ENCODE measurements around the gene GLRB. TPM values are rescaled to one million over a fixed set of nuclear protein-coding genes. Genes with fewer than 3 reads are reported as not detected.
A peak's percentile ranks its signal among the peaks of the same experiment; 100 is the strongest.
"Not testable (repeated sequence)": the region's sequence is repeated elsewhere in the genome, so short reads cannot be mapped to it uniquely, and the experiment has no call there.

The GLRB gene
- total RNA-seq, 2 donors from 2014 or later: 3.9 to 4.1 TPM

DNA sequence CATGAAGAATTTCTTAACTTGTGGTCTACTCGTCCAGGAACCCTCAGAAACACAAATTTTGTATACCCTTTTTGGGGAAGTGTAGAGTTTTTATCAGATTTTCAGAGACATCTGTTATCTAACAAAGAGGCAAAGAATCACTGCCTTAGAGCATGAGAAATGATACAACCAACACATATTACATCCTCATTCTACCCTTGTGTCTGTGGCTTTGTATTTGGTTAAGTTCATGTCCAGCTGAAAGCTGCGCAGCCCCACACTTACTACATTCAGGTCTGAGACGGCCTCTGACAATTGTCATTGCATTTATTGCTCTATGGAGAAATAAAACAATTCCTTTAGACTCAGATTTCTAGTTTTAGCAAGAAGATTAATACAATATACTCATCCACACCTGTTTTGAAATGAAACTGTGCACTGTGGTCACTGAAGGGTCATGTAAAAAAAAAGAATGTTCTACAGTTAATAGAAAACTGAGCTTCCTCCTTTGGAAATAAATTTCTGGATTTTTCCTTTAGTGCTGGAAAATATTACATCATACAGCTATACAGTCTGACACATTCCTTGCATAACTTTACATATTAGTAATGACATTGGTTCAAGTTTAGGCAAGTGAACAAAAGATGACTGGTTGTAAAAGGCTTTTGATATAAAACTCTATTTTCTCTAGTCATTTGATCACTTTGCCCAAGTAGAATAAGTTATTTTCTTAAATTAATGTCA lies 39.8 kb downstream of the GLRB start:
- intact Hi-C loops (cut with DNase I): no loop called here
- DNase-seq (ENCODE audit: low spot score): no peak

DNA sequence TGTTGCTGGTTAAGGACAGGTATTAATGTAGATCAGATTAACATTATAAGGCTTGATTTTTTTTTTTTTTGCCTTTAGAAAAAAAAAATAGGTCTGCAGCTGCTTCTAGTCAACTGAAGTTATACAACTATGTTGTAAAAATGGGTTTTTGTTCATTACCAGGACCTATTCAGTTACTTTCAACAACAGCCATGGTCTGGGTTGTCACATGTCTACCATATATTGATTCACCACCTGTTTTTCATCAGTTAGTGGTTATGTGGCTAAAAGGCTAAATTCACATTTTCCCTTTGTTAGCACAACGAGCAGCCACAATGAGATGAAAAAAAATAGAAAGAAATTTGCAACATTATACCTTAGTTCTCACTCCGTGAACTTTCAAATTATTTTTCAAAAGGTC lies 45.5 kb downstream of the GLRB start:
- intact Hi-C loops (cut with DNase I): no loop called here
- no peak for DNase-seq (ENCODE audit: low spot score)

DNA sequence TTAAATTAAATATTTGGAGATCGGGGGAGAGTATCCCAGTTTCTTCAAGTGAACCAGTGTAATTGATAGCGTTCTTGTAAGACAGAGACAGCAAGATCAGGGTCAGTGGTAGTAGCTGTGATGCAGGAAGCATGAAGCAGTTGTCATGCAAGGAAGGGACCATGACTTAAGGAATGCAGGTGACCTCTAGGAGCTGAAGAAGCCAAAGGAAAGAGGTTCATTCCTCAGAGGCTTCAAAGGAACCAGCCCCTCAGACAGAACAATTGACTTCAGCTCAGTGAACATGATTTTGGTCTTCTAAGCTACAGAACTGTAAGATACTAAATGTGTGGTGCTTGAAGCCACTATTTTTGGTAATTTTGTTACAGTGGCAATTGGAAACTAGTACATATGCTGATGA lies 51.6 kb downstream of the GLRB start:
- intact Hi-C loops (cut with DNase I): no loop called here
- no peak for DNase-seq (ENCODE audit: low spot score)

DNA sequence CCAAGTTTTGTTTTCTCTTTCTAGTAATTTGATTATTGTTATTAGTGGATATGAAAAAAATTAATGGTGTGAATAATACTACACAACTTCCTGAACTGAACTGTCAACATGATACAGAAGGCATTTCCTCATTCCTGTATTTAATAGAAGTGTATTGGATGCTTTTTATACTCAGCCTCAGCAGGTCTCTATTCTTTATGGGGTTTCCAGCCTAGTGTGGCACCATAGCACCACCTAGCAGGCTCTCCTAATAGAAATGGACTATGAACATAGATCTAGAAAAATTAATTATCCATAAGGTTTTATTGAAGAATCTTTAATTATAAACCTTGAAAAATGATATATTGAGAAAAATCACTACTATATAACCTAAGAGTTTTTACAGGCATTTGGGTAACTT lies 52.4 kb downstream of the GLRB start:
- intact Hi-C loops (cut with DNase I): no loop called here
- no peak for DNase-seq (ENCODE audit: low spot score)

DNA sequence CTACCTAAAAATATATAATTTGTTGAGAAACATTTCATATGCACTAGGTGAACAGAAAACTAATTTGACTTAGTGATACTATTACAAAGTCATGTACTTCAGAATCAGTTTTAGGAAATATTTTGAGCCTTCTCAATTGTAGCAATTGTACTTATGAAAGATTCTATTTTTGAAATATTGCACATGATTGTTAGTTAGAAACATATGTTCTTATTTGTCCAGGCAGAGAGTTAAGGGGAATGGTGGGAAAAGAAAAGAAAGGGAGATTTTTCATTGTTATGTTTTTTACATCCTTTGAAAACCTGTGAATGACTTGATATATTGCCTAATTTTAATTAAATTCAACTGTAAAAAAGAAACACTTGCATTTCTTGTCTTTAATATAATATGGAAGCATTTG lies 66.0 kb downstream of the GLRB start:
- no peak for DNase-seq (ENCODE audit: low spot score)
- intact Hi-C loops (cut with DNase I): no loop called here

DNA sequence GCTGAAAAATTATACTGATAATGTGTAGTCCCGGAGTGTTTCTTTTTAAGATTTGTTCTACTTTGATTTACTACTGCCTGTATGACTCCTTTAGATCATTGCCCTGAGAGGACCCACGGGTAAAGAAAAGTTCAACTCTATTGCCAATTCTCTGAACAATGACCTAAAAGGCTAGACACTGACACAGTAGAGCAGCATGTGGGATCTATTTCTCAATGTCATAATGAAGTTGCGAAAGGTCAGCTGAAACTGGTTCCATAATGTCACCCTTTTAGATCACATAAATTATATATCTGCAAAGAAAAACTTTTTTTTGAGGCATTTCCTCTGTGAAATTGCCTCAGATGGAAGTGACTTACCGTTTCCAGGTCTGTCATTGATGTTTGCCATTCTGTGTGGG lies 67.4 kb downstream of the GLRB start:
- intact Hi-C loops (cut with DNase I): no loop called here

DNA sequence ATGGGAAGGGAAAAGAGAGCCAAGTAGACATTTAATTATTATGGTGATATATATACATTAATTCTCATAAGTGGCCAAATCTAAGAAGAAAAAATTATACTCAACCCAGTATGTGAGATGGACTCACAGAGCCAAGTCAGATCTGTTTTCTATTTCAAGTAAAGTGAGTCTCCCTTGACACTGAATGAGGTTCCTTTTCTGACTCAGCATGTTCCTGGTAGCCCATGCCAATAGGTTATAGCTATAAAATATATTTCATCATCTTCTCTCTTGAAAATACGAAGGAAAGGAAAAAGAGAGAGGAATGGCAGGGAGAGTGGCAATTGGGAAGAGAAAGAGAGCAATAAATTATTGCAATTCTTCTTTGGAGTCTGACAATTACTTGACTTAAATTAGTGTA lies 75.8 kb downstream of the GLRB start:
- no peak for DNase-seq (ENCODE audit: low spot score)
- intact Hi-C loops (cut with DNase I): no loop called here

More for the DNA sequence above, 67.4 kb downstream of the GLRB start:
- no peak for DNase-seq (ENCODE audit: low spot score)

DNA sequence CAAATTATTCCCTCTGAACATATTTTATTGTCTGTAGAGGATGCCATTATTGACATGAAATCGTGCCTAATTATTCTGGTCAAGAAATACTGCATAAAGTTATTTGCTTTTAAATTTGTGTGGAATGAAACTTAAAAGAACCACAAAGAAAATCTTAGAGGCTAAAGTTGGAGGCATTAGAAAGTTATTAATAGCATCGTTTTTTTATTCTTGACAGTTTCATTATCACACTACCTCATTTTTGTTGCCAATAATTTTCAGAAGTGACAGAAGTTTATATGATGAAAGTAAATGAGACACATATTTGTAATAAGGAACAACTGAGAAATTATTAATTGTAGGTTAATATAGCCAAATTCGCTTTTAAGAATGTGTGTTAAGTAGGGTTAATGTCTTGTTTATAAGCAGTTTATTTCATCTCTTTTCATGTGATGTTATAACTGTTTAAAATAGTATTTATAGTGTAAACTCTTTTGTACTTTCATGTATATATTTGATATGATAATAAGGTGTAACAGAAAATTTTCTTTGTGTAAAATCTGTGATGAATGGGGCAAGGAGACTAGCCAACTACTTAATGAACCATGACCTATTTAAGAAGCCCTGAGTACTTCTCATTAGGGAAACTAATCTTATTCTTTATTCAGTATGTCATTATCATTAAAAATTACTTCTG lies 90.1 kb downstream of the GLRB start:
- intact Hi-C loops (cut with DNase I): no loop called here
- DNase-seq (ENCODE audit: low spot score): no peak

DNA sequence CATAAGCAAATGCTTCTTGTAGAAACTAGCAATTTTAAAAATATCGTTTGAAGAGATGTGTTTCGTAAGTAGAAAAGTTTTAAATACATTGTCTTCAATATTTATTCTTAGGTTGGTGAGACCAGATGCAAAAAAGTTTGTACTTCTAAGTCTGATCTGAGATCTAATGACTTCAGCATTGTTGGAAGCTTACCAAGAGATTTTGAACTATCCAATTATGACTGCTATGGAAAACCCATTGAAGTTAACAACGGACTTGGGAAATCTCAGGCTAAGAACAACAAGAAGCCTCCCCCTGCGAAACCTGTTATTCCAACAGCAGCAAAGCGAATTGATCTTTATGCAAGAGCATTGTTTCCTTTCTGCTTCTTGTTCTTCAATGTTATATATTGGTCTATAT lies 94.4 kb downstream of the GLRB start:
- intact Hi-C loops (cut with DNase I): no loop called here
- no peak for DNase-seq (ENCODE audit: low spot score)

DNA sequence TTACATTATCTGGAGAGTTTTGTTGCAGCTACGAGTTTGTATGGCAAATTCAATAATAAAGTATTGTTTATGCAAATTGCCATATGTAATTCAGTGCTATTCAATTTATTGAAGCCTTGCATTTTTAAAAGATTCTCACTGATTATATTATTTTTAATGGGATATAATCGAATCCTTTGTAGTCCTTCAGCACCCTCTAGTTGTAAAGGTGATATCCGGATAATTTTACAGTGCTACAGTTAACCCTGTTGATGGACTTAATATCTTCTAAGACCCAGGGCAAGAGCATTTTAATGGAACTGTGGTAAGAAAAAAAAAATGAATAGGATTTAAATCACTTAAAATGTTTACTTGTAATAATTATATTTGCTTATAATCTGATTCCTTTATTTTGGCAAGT lies 96.1 kb downstream of the GLRB start:
- intact Hi-C loops (cut with DNase I): no loop called here

DNA sequence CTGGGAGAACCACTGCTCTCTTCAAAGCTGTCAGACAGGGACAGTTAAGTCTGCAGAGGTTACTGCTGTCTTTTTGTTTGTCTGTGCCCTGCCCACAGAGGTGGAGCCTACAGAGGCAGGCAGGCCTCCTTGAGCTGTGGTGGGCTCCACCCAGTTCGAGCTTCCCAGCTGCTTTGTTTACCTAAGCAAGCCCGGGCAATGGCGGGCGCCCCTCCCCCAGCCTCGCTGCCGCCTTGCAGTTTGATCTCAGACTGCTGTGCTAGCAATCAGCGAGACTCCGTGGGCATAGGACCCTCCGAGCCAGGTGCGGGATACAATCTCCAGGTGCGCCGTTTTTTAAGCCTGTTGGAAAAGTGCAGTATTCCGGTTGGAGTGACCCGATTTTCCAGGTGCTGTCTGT lies 104.3 kb downstream of the GLRB start:
- intact Hi-C loops (cut with DNase I); DNase-seq (ENCODE audit: low spot score): not testable (repeated sequence)

More for the DNA sequence above, 96.1 kb downstream of the GLRB start:
- no peak for DNase-seq (ENCODE audit: low spot score)

DNA sequence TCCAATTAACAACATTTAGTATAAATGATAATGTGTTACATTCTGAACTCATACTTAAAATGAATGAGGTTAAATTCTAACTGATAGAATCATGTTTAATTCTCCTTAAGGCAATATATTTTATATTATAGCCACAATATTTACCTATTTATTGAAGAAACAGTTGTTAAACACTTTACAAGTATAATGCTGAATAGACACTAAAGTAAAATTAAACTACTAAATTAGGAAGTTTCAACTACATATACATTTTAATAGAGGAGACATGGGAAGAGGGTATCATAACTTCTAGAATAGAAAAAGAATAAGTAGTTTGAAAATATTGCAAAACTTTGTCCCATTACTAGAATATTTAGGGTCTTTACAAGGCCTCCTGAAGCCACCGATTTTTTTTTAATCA lies 108.3 kb downstream of the GLRB start:
- intact Hi-C loops (cut with DNase I): no loop called here
- no peak for DNase-seq (ENCODE audit: low spot score)

DNA sequence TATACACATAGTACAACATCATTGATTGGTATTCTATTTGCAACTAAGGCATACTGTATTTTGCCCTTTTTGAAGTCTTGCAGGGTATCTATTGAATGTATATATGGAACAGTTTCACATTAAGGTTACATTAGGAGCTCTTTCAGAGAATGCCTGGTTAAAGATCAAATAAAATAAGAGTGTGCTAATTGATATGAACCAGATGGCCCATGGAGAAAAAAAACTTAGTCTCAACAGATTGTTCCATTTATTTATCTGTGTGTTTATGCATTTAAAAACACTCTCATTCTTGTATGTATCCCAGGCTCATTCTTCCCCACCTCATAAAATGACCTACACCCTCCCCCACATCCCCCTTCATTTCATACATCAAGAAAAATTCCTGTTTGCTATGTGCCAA lies 109.4 kb downstream of the GLRB start:
- no peak for DNase-seq (ENCODE audit: low spot score)
- intact Hi-C loops (cut with DNase I): no loop called here

DNA sequence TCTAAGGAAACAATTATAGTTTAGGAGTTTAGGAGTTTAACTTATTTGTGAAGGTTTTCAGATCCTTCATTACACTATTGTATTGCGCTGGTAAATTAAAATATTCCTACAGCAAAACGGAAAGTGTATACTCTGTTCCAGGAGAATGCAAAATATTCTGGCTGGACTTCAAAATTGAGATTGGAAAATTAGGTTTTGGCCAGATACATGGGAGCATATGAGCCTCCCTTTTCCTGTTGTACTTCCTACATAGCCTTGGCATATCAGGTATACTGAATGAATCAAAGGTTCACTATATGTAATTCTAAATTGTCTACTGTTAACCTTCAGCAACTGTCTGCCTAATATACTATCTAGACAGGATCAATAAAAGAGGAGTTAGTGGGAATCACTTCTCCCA lies 119.4 kb downstream of the GLRB start:
- intact Hi-C loops (cut with DNase I): no loop called here
- no peak for DNase-seq (ENCODE audit: low spot score)

DNA sequence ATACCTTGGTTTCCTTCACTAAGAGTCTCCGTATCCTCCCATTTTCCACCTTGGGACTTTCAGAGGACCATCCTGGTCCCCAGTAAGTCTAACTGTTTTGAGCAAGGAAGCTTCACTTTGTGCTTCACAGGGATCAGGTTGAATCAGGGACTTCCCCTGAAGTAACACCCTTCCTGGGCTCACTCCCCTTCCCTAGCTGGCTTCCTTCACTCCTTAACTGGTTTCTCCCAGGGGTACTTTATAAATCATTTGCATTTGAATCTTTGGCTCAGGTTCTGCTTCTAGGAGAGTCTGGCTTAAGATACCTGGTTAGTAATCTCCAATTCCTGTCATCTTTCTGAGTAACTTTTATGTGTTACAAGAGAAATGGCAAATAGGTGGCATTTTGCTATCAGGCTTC lies 120.1 kb downstream of the GLRB start:
- DNase-seq (ENCODE audit: low spot score): no peak
- intact Hi-C loops (cut with DNase I): loop anchor here in 1 of 2 donors (2.0 kb wide), 1 partner anchor 49 kb away; no protein-coding TSS in a partner anchor

DNA sequence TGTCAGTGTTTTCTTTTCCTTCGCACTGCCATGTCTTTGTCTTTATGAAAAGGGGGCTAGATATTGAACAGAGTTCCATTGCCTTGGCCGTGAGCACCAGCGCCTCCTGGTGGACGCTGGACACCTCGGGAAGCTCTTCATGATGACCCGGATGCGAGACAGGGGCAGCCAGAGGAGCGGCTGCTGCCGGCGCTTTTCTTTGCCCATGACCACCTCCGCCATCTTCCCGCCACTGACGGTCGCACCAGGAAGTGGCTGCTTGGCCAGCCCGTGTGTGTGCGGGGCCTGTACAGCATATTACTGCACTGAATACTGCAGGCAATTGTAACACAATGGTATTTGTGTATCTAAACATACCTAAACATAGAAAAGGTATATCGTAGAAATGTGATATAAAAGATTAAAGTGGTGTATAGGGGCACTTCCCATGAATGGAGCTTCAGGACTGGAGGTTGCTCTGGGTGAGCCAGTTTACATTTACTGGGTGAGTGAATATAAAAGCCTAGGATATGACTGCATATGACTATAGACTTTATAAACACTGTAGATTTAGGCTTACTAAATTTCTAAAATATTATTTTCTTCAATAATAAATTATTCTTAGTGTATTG lies 128.8 kb downstream of the GLRB start:
- peak; percentile 77 for DNase-seq (ENCODE audit: low spot score)
- intact Hi-C loops (cut with DNase I): no loop called here

DNA sequence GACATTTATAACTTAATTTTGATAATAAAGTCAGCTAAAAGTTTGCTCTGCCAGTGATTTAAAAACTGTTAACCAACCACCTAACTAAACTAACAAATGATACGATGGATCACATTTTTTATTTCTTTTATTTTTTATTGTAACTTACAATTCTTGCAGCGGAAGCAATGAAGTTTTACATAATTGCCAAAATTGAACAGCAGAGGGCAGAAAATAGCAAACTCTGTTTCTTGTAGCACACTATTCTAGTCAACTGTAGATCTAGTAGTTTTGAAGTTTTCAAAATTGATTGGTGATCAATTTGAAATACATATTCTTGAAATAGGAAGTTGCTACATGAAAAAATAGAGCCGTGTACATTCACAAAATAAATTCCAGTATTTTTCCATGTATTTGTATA lies 141.8 kb downstream of the GLRB start:
- intact Hi-C loops (cut with DNase I): no loop called here
- no peak for DNase-seq (ENCODE audit: low spot score)

DNA sequence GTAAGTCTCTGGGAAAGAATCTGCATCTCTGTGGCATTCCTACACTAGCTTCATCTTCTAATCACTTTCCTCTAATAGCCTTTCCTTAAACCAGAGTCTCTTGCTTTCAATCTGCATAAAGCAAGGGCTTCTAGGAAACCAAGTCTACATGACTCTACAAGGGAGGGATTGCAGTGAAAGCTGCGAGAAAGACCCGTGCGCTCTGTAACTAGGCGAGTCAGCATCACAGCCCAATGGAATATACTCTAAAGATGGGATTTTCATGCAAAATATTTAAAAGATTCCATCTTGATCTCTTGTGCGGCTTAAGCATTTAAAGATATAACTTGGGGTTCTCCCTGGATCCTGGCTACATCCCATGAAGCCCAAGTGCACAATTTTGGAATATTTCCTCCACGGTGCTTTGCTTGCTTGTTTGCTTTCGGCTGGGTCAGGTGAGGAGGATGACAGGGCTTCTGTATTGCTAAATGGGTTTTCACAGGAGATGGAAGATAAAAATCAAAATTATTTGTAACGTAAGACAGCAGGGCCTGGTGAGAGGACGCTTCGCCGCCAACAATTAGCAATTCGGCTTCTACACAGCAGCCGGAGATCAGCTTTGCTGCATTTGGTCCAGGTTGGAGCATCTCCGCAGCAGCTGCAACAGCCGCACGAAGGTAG lies 143.9 kb downstream of the GLRB start:
- DNase-seq (ENCODE audit: low spot score): no peak
- intact Hi-C loops (cut with DNase I): loop anchor here (5.0 to 10.0 kb wide), 2 partner anchors 755 to 762 kb away; no protein-coding TSS in a partner anchor

DNA sequence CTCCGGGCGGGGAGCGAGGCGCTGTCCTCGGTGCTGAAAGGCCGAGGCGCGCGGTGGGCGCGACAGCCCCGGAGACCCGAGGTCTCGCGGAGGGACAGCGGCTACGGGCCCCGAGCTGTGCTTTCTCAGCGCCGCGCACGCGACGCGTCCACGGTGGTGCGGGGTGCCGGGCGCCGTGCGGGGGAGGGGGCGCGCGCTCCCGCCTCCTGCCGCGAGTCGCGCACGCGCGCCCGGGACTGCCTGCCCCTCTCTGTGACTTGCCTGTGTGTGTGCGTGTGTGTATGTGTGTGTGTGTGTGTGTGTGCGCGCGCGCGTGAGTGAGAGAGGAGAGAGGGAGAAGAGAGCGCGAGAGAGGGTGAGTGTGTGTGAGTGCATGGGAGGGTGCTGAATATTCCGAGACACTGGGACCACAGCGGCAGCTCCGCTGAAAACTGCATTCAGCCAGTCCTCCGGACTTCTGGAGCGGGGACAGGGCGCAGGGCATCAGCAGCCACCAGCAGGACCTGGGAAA lies 144.5 kb downstream of the GLRB start, which contains the start of gene GRIA2:
Gene GRIA2 (plus strand): TSS at position 358 of the 511 bp plus-strand sequence. CDS start 315 bp downstream, outside the sequence.
- peak; percentile 84 for DNase-seq (ENCODE audit: low spot score)
- intact Hi-C loops (cut with DNase I): loop anchor here (5.0 to 10.0 kb wide), 2 partner anchors 754 to 762 kb away; no protein-coding TSS in a partner anchor

Data from posterior vena cava (tissue), 2 donors.